ENCODE measurements around the gene CRTC2.
A peak's percentile ranks its signal among the peaks of the same experiment; 100 is the strongest.

The CRTC2 gene

GRCh38 chr1:153973525-153973924 is 15.1 kb upstream of the CRTC2 start:
- DNase-seq, result no peak

DNA sequence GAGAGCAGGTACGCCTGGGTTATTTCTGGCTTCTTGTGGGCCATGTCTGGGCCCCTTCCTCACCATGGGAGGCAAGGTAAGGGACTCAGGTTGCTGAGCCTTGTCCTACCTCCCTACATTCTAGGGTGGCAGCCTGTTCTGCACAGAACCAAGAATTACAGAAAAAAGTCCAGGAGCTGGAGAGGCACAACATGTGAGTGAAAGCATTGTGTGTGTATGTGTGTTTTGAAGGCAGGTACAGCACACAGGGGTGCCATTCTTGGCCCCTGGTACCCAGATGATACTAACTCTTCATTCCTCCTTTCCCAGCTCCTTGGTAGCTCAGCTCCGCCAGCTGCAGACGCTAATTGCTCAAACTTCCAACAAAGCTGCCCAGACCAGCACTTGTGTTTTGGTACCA is 14.7 kb upstream of the CRTC2 start:
- no peak for DNase-seq

- no peak for DNase-seq
These were observed 11.9 kb upstream of the CRTC2 start for GRCh38 chr1:153970346-153970745.

DNA sequence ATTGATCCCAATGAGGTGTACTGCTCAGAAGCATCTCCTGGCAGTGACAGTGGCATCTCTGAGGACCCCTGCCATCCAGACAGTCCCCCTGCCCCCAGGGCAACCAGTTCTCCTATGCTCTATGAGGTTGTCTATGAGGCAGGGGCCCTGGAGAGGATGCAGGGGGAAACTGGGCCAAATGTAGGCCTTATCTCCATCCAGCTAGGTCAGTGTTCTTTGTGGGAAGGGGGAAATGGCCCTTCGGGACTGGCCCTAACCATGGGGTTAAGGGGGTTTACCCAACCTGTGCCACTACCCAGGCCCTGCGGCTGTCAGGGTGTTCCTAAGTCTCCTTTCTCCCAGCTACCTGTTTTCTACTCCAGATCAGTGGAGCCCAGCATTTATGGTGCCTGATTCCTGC is 10.6 kb upstream of the CRTC2 start:
- no peak for DNase-seq

- DNase-seq, result no peak
These were observed 10.0 kb upstream of the CRTC2 start for GRCh38 chr1:153968408-153968807.

DNA sequence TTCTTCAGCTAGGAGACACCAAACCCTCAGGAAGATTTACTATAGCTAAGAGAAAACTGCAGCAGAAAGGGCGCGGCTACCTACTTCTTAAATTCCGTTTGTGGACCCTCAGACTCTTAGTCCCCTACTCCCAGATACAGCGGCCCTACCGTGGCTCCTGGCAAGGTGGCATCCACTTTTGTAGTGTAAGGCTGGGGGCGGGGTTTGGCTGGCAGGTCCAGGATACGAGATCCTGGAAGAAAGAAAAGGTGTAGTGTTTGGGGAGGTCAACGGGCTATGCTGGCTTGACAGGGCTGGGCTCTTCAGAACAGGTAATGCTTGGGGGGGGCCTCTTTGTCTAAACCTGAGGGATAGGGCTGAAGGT is 9.6 kb upstream of the CRTC2 start:
- no peak for DNase-seq

DNA sequence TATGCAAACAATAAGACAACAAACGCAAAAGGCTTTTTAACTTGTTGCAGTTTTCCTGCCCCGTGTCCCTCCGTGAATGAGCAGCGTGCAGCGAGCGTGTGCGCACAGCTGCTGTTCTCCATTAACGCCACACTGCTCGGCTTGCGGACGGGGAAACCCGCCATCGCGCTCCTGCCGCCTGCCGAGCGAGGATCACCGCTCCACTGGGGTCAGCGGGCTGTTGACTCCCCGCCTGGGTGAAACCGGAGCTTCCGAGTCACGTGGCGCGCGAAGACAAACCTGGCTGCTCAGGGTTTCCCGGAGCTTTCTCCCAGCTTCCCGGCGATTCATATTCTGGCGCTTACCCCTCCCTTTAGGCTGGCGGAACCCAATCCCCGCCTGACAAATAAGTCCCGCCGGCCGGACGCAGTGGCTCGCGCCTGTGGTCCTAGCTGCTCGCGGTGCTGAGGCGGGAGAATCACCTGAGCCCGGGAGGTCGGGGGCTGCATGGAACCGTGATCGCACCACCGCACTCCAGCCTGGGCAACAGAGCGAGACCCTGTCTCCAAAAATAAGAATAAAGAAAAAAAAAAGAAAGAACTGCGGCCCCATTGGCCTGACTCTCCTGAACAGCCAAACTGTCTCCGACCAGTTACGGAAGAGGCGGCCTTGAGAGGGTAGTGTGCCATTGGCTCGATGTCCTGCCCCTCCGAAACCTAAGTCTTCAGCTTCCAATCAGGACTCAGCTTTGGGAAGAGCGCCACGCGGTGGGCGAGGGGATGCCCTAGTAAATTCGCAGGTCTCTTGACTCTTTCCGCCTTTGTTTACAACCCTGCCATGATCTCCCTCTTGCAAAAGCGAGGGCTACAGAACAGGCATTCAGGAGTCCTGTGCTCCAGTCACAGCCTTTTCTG is 8.9 kb upstream of the CRTC2 start, which contains the start of gene CREB3L4:
Gene CREB3L4 (plus strand): TSS at position 796 of the 893 bp plus-strand sequence. CDS start 624 bp downstream, outside the sequence.
- DNase-seq, result peak; percentile 40 to 69 (median 59)

DNA sequence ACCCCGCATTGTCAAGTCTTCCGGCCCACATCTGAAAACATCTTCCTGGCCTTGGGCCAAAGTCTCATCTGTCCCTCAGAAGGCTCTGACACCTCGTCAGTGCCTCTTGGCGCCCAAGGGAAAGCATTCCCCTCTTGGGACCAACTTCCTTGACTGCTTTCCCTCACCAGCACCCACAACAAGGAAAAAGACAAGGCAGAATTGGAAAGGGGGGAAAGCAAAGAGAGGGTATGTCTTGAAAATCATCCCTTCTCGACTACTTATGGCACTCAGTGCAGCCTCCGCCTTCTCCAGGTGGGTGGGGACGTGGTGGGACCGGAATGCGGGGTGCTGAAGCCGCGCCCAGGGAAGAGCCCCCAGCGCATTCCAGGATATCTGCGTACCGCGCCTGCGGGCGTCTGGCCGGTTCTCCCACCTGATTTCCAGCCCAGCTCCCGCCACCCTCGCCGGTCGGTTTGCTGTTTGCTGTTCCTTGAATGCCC is 5.5 kb upstream of the CRTC2 start:
- no peak for DNase-seq

- peak; percentile 76 to 91 (median 84) for DNase-seq
These were observed 4.8 kb upstream of the CRTC2 start, which contains the start of gene SLC39A1 for GRCh38 chr1:153963030-153963849. SLC39A1 (minus strand) TSS chr1:153963537; CDS start chr1:153962715, 822 bp downstream.

DNA sequence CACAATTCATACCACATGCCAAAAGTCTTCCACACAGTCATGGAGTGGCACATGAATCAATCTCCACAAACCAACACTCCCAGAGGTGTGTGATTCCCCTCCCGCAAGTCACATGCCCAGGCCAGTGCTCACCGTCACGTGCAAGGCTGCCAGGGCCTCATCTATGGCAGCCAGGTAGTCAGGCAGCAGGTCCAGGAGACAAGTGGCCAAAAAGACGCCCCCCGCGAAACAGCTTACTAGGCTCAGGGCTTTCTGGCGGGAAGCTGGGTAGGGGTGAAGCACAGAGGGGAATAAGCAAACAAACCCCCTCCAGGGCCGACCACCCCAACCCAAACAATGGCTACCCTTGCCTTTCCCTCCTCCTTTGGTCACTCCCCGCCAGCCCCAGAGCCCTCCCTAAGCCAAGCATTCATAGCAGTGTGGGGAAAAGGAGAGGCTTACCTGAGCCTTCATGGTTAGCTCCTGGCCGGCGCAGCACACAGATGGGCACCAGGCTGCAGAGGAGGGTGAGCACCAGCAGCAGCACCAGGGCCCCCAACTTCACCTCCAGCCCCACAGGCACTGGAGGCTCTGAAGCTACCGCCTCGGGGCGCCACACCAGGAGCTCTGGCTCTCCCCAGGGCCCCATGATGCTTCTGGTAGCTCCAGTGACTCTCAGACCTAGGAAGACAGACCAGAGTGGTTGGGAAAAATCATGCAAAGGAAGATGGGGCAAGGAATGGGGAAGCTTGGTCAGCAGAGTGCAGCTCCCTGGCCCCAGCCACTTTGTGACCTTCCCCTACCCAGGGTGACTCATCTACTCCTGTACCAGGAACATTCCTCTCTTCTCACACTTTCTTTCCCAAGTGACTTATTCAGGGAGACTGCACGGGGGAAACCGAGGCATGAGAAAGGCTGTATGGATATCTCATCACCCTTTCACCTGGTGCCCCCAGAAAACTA is 3.9 kb upstream of the CRTC2 start:
- DNase-seq, result no peak

DNA sequence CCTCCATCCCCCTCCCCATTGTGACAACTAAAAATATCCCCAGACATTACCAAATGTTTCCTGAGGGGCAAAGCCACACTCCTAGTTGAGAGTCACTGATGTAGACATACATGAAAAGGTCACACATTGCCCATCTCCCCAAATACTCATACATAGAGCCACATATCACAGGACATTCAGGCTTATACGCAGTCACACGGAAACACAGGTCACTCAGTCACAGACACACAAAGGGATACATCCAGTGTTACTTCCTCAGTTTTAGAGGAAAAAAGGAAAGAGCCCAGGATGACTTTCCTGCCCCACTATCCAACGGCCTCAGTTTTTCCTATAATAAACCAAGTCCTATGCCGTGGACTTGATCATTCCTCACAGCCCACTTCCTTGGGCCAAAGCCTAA is 3.0 kb upstream of the CRTC2 start:
- no peak for DNase-seq

DNA sequence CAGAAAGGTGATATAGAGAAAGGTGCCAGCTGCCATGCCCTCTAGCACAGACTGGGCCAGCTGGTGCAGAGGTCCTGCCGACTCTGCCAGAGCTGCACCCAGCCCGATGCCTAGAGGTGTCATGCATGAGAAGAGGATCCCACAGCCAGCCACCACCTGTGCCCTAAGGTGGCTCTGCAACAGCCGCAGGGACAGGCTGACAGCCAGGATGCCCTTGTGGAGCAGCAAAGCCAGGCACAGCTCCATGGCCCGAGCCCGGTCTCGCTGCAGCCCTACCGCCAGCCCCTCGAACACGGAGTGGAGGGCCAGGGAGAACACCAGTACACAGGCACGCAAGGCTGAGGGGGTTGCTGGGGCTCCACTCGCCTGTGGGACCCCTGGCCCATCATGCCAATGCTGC is 1.8 kb upstream of the CRTC2 start:
- no peak for DNase-seq

DNA sequence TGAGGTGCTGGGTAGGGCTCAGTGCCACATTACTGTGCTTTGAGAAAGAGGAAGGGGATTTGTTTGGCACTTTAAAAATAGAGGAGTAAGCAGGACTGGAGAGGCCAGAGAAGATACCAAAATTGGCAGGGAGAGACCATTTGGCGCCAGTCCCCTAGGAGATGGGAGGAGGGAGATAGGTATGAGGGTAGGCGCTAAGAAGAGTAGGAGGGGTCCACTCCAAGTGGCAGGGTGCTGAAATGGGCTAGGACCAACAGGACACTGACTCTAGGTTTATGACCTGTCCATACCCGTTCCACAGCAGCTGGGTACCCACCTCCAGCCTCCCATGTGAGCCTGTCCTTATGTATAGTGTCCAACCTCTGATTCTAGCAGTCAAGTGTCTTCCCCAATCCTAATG is 1.0 kb upstream of the CRTC2 start:
- no peak for DNase-seq

GRCh38 chr1:153958961-153959260 is 499 bp upstream of the CRTC2 start:
- no peak for DNase-seq

GRCh38 chr1:153957744-153958110 is 685 bp downstream of the CRTC2 start:
- DNase-seq, result peak in 2 of 4 experiments; percentile 12 to 21

DNA sequence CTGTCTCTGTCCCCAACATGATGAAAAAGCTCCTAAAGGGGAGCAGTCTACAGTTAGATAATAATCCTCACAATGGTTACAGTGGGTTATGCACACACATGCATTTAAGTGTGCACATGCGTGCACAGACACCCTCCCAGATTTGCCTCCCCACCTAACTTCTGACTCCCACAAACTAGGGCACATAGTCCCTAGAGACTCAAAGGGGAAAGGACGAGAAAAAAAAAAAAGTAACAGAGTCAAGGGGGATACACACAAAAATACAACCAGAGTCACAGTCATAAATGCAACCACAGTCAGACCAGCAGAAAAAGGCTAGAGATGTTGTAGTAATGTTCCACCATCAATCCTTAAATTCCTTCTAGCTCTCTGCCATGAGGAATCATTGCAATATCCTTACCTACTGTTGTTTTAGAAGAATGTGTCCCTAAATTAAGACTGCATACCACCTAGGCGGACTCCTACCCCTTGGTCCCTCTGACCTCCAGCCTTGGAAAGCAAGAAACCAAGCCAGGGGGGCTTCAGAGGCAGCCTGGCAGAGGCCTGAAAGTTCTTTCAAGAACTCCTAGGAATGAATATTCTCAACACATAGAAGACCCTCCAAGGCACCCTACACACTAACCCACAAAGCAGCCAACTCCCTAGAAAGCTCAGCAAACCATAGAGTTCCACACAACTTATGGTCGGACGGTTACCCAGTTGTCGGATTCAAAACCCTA is 1.3 kb downstream of the CRTC2 start:
- DNase-seq, result no peak

GRCh38 chr1:153954826-153955225 is 3.6 kb downstream of the CRTC2 start:
- DNase-seq, result no peak

DNA sequence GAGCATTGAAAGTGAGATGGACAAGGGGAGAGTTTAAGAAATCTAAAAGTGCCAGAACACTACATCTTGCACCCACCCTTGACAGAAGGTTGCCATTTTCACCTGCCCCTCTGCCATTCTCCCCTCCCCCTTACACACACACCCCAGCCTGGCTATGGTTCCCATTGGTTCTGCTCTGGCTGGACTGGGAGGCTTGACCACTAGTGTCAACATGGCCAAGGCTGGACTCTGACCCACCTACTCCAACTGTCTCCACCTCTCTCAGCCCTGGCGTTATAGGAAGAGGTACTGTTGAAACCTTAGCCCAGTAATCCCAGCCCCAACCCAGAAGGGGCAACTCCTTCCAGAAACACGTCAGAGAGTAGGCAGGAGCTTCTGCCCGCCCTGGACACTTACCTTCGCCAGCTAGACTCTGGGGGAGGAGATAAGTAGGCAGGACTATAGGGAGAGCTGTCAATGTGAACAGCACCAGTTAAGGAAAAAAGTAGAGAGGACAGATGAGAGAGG is 4.5 kb downstream of the CRTC2 start:
- no peak for DNase-seq

DNA sequence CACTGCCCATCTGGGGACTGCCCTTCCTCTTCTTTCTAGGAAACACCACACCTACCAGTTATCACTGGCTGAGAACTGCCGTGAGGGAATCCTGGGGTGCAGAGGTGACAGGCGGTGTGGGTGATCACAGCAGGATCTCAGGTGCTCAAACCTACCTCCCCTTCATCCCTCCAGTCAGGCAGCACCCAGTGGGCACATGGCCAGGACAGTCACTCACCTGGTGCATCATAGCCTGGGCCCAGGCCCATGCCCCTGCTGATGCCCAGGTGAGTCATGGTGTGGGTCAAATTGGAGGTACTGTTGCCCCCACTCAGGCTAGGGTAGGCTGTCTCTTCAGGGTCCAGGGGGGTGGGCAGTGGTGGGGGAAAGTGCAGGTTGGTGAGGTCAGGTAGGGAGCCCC is 6.6 kb downstream of the CRTC2 start:
- no peak for DNase-seq

DNA sequence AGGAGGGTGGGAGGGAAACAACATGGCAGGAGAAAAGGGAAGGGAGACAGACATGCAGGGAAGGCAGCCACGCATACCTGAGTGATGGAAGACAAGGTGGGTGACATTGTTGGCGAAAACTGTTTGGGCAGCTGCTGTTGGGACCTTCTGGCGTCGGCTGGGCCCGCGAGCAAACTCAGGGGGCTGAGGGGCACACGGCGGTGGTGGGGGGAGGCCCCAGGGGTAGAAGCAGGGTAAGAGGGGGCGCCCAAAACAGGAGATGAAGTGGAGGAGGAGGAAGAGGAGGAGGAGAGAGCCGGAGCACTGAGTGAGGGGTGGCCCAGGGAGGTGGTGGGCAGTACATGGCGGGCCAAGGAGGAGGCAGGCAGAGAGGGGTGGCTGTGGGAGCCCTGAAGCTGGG is 7.2 kb downstream of the CRTC2 start:
- no peak for DNase-seq

- peak; percentile 48 to 62 (median 58) for DNase-seq
These were observed 11.7 kb downstream of the CRTC2 start, which contains the start of gene DENND4B for GRCh38 chr1:153946622-153947241. DENND4B (minus strand) TSS chr1:153946718; CDS start chr1:153944374, 2,344 bp downstream.
